HFFc6 (cell line): ENCODE results near the gene CLSTN2. TPM values are rescaled to one million over a fixed set of nuclear protein-coding genes. Genes with fewer than 3 reads are reported as not detected.

ENCODE experiments used
- DNase-seq: peaks from one replicate; pipeline ENCODE4 v3.0.0-alpha.2; 2018
- H3K27ac Mint-ChIP-seq: 2 replicates; pipeline ENCODE4 v1.8.0; 2020; ENCODE audit warnings: mild to moderate bottlenecking, mixed read lengths
- H3K27me3 Mint-ChIP-seq: 2 replicates; pipeline ENCODE4 v1.8.0; 2021; ENCODE audit warnings: mild to moderate bottlenecking, moderate library complexity, mixed read lengths; ENCODE audit not compliant: insufficient read depth
- H3K36me3 Mint-ChIP-seq: 2 replicates; pipeline ENCODE4 v1.8.0; 2021; ENCODE audit warnings: low read depth, mixed read lengths
- H3K4me1 Mint-ChIP-seq: 2 replicates; pipeline ENCODE4 v1.8.0; 2020; ENCODE audit warnings: low read depth, mixed read lengths
- H3K4me3 Mint-ChIP-seq: 2 replicates; pipeline ENCODE4 v1.8.0; 2020; ENCODE audit warnings: mild to moderate bottlenecking, moderate library complexity, mixed read lengths
- H3K9me3 Mint-ChIP-seq: 2 replicates; pipeline ENCODE4 v1.8.0; 2020; ENCODE audit warnings: mild to moderate bottlenecking, mixed read lengths
- CTCF ChIP-seq: fragments of 200-600 bp; sonication (generic); IDR thresholded peaks from 2 replicates; pipeline ENCODE4 v1.5.0; 2021; ENCODE audit warnings: antibody characterized with exemption, mild to moderate bottlenecking
- total RNA-seq, 6 experiments: library from RNA; stranded (reverse); fragmentation: NEBNext Ultra II Directional; extraction: Animal tissue kit (Norgen Biotek cat#: 25700); gene quantifications; 2 replicates in 1 of 6; 3 replicates in 5 of 6; pipeline ENCODE4 v1.2.3, GENCODE V29; 2021

The CLSTN2 gene
- total RNA-seq, 6 experiments from 2014 or later = 0.05 TPM; not detected in 5

- TF ChIP-seq CTCF = no peak
- Mint-ChIP-seq H3K9me3 (peaks cover 49% of the 10 kb centered on the region), H3K27ac (no peak overlapping the region), H3K36me3 (peaks cover 6% of the 10 kb centered on the region; the same call in 1 of the 2 replicates), H3K27me3 (no peaks in the 10 kb centered on the region), H3K4me3 (no peak overlapping the region), H3K4me1 (no peaks in the 10 kb centered on the region)
- no peak for DNase-seq
These were observed 507.6 kb downstream of the CLSTN2 start for GRCh38 chr3:140442621-140443020.

DNA sequence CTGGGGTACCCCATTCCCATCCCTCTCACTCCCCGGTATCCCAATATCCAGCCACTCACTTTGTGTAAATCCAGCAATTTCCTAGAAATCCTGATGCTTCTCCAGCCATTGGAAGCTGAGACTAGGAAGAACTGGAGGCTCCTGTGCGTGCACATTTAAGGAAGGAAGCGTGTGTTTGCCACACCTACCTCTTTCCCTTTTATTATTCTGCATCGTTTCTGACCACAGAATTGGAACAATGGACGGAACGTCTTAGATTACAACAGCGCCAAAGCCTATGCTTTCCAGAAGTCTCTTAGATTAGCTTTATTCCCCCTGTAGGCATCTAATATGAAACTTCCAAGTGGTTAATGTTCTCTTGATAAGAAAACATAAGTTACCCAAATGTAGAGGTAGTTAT, 508.1 kb downstream of the CLSTN2 start:
- DNase-seq = no peak

GRCh38 chr3:140443806-140444205, 508.8 kb downstream of the CLSTN2 start:
- no peak overlapping the region for H3K27ac Mint-ChIP-seq
- no peak for TF ChIP-seq CTCF
- no peak overlapping the region for H3K4me3 Mint-ChIP-seq
- H3K9me3 Mint-ChIP-seq = peaks cover 55% of the 10 kb centered on the region
- H3K4me1 Mint-ChIP-seq = no peaks in the 10 kb centered on the region
- no peak for DNase-seq
- no peaks in the 10 kb centered on the region for H3K27me3 Mint-ChIP-seq
- H3K36me3 Mint-ChIP-seq = peaks cover 6% of the 10 kb centered on the region; the same call in 1 of the 2 replicates

More for the DNA sequence above, 508.1 kb downstream of the CLSTN2 start:
- Mint-ChIP-seq H3K36me3 (peaks cover 6% of the 10 kb centered on the region; the same call in 1 of the 2 replicates), H3K4me1 (no peaks in the 10 kb centered on the region), H3K27ac (no peak overlapping the region), H3K4me3 (no peak overlapping the region), H3K27me3 (no peaks in the 10 kb centered on the region), H3K9me3 (peaks cover 54% of the 10 kb centered on the region)
- no peak for TF ChIP-seq CTCF

DNA sequence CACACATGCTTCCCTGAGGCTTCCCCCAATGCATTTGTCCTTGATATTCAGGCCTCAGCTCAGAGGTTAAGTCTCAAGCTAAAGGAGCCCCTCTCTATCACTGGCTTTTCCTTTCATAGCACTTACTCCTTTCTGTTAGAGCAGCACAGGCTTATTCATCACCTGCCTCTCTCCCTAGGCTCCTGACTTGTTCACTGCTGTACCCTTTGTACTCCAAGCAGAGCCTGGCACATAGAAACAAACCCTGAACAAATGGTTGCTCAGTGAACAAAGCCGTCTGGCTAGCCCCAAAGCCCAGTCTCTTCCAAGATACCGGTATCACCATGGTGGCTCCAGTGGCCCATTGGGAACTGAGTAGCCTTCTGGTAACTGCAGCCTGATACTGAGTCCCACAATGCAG, 511.7 kb downstream of the CLSTN2 start:
- Mint-ChIP-seq H3K27ac (no peak overlapping the region), H3K27me3 (no peaks in the 10 kb centered on the region), H3K9me3 (peaks cover 68% of the 10 kb centered on the region)

DNA sequence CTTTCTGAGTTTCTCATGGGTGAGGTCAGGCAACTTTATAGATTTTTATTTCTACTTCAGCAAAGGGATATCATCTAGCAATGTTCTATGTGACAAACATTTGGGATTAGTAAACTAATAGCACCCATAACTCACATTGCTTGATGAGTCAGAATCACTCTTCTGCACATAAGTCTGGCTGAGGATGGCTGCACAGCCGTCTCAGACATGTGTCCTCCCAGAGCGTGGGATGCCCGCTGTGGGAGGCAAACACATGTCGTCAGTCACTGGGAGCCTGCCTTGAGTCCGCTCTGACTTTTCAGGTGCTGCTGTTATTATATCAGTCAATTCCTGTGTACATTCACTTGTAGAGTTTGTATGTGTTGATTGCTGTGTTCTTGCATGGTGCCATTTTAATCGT, 512.2 kb downstream of the CLSTN2 start:
- H3K36me3 Mint-ChIP-seq = peaks cover under 1% of the 10 kb centered on the region; the same call in 1 of the 2 replicates
- TF ChIP-seq CTCF = no peak
- peaks cover 65% of the 10 kb centered on the region for H3K9me3 Mint-ChIP-seq
- H3K4me3 Mint-ChIP-seq = no peak overlapping the region
- H3K4me1 Mint-ChIP-seq = no peaks in the 10 kb centered on the region
- H3K27me3 Mint-ChIP-seq = no peaks in the 10 kb centered on the region
- H3K27ac Mint-ChIP-seq = no peak overlapping the region
- DNase-seq = no peak

More for the DNA sequence above, 511.7 kb downstream of the CLSTN2 start:
- TF ChIP-seq CTCF = no peak
- DNase-seq = no peak
- no peak overlapping the region for H3K4me3 Mint-ChIP-seq
- H3K36me3 Mint-ChIP-seq = peaks cover 5% of the 10 kb centered on the region; the same call in 1 of the 2 replicates
- no peaks in the 10 kb centered on the region for H3K4me1 Mint-ChIP-seq

DNA sequence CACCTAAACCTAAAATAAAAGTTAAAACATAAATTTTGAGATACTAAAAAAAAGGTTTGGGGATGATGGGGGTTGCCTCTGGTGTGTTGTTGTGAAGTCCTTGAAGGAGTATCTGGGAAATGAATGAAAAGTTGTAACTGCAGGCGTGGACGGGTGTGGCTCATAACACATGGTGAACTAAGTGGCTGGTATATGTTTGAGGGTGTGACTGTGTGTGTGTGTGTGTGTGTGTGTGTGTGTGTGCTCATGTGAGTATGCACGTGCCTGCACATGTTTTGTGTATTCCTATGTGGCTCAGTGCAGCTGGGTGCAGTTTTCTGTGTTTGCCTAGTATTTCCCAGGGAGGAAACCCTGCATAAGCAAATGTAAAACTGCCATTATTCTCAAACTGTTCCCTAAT, 513.0 kb downstream of the CLSTN2 start:
- H3K9me3 Mint-ChIP-seq = peaks cover 64% of the 10 kb centered on the region
- no peaks in the 10 kb centered on the region for H3K4me1 Mint-ChIP-seq
- H3K36me3 Mint-ChIP-seq = no peaks in the 10 kb centered on the region; the same call in 1 of the 2 replicates
- H3K27ac Mint-ChIP-seq = no peak overlapping the region
- H3K27me3 Mint-ChIP-seq = no peaks in the 10 kb centered on the region
- no peak overlapping the region for H3K4me3 Mint-ChIP-seq
- TF ChIP-seq CTCF = no peak
- DNase-seq = no peak
